DOHH2 (cell line): ENCODE measurements around the gene AZIN2.

ENCODE experiments used
- EZH2phosphoT487 ChIP-seq: fragments of 200-600 bp; sonication (generic); IDR thresholded peaks from 2 replicates; pipeline ENCODE4 v1.6.1; 2017; ENCODE audit warnings: borderline replicate concordance, mild to moderate bottlenecking, antibody characterized with exemption, low read length, moderate library complexity, mixed read lengths
- TF ChIP-seq, protein P1 (sequence below): fragments of 200-600 bp; sonication (generic); IDR thresholded peaks from one replicate; pipeline ENCODE4 v1.5.1; 2014; ENCODE audit warnings: antibody characterized with exemption, mild to moderate bottlenecking, low read depth, low read length; ENCODE audit not compliant: poor library complexity, severe bottlenecking

GRCh38 chr1:33098371-33098770 lies 17.4 kb downstream of the AZIN2 start:
- TF ChIP-seq, protein P1, sequence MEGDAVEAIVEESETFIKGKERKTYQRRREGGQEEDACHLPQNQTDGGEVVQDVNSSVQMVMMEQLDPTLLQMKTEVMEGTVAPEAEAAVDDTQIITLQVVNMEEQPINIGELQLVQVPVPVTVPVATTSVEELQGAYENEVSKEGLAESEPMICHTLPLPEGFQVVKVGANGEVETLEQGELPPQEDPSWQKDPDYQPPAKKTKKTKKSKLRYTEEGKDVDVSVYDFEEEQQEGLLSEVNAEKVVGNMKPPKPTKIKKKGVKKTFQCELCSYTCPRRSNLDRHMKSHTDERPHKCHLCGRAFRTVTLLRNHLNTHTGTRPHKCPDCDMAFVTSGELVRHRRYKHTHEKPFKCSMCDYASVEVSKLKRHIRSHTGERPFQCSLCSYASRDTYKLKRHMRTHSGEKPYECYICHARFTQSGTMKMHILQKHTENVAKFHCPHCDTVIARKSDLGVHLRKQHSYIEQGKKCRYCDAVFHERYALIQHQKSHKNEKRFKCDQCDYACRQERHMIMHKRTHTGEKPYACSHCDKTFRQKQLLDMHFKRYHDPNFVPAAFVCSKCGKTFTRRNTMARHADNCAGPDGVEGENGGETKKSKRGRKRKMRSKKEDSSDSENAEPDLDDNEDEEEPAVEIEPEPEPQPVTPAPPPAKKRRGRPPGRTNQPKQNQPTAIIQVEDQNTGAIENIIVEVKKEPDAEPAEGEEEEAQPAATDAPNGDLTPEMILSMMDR, result no peak
- no peak for TF ChIP-seq EZH2phosphoT487
